ENCODE data around the gene DNAH12.
"Not testable (repeated sequence)": the region's sequence is repeated elsewhere in the genome, so short reads cannot be mapped to it uniquely, and the experiment has no call there.

Gene DNAH12

DNA sequence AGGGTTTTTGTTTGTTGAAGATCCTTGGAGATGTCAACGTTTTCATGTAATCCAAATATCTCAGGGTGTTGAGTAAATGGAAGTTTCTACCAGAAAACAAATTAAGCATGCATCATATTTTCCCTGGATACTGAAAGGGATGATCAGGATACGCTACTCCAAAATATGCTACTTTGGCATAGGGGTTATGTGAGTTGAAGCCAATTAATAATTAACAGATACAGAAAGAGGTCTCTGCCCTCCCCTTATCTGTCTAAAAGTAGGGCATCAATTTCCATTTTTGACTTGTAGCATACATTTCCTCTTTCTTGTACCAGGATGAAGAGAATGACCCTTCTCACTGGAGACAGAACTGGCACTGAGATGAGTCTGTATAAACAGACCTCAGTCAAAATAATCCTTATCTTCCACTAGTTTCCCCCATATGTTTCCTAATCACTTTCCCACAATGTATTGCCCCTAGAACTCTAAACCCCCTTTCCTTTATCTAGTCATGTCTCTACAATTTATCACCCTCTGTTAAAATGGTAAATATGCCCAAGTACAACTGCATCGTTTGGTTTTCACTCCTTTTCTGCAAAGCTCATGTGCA, 234.3 kb downstream of the DNAH12 start:
- no peak for DNase-seq

DNA sequence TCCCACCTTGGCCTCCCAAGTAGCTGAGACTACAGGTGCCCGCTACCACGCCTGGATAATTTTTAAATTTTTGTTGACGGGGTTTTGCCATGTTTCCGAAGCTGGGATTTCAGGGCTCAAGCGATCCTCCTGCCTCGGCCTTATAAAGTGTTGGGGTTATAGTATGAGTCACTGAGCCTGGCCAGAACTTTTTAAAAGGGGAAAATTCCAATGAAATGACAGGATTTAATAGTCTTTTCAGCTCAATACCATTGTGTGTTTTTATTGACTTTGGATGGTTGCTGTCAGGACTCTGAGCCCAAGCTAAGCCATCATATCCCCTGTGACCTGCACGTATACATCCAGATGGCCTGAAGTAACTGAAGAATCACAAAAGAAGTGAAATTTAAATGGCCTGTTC, 240.6 kb downstream of the DNAH12 start:
- DNase-seq = not testable (repeated sequence)

DNA sequence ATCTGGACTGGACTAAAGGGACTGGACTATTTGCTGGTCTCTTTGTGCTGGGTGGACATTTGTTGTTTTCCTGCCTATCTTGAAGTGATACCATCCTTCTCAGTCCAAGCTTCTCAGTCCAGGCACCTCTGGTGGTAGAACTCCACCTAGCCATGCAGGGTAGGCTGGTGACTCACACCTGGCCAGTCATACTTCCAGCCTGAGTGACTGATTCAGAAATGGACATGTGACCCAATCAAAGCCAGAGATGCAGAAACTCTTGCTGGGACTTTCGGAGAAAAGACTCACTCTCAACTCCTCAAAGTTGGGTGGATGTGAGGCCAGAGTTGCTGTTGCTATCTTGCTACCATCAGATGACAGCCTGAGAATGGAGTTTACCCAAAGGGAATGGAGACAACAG, 246.1 kb downstream of the DNAH12 start:
- DNase-seq = peak; percentile 14

DNA sequence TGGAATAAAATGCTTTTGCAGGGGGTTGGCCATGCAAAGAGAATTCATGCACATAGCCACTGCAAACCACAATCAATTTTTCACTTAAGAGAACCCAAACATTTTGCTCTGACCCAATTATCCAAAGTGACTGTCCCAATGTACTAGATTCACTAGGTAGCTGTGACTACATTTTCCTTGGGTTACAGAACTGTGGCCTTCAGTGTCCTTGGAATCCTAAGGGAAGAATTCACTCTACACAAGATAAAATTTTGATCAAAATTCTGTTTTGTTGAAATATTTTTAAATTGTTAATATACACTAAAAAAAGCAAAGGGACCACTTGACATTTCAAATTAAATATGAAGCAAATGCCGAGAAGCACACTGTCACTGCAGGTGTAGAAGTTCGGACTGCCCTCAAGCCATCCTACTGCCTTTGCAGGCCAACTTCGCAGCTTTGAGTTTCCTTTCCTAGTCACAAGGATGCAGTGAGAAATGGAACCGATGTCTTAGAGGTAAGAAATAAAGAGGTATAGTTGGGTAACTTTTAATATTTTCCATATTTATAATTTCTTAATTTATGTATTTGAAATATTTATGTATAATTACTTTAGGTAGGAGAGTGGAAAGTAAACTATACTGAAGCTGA, 251.1 kb downstream of the DNAH12 start:
- DNase-seq = no peak

DNA sequence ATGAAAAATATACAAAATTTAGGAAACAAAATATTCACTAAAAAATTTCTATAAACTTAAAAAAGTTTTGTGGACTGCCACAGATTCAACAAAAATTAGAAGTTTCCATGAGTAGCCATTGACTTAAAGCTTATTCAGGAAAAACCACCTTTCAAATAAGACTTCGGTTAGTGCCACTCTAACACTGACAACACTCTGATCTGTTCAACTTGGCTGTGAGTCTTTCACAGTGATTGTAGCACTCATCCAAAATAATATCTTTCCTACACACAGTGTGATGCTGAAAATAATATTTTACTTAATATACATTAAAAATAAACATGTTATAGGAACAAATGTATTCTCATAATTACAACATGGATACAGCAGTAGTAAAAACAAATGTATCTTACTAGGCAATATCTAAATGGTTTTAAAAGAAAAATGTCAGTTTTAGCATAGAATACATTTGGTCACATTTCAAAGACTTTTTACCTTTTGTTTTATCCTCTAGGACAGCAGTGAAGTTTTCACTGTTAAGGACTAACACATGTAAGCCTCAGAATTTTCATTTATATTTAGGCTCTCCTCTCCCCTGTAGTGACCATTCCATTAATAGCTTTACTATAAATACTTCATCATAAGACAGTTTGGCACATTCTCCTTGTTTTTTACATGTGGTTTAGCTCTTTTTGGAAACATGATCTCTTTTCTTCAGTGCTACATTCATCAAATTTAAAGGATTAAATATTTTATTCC, 251.8 kb downstream of the DNAH12 start, which contains the start of gene ASB14:
Gene ASB14, minus strand, starts transcription at position 527 of the 738 bp plus-strand sequence. CDS start 652 bp downstream, outside the sequence.
- DNase-seq = no peak

DNA sequence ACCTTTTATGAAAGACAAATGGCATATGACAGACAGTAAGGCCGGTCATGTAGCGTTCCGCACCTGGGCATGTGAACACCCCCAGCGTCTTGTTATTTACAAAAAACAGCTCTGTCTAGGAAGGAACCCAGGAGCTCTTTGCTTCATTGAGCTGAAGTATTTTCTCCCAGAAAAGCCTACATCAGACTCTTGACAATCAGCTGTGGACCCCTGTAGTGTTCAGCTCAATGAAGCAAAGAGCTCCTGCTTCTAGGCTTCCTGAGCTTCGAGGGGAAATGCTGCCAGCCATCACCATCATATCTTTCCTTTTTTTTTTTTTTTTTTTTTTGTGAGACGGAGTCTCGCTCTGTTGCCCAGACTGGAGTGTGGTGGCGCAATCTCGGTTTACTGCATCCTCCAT, 255.7 kb downstream of the DNAH12 start:
- no peak for DNase-seq

DNA sequence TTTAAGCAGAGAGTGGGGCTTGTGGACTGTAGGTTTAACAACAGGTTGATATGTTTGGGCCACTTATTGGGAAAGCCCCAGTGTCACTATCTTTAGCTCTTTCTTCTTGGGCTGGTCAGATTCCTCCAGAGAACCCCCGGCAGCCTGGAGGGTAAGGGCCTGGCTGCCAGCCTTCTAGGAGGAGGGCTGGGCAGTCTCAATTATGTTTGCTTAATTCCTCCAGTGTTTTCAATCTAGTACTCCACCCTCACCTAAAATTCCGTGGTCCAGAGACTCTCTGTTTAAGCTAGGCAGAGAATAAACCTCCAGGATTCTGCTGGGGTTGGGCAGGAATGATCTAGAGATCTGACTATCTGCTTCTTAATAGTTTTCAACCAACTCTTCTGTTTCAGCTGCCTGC, 256.9 kb downstream of the DNAH12 start:
- DNase-seq = no peak

DNA sequence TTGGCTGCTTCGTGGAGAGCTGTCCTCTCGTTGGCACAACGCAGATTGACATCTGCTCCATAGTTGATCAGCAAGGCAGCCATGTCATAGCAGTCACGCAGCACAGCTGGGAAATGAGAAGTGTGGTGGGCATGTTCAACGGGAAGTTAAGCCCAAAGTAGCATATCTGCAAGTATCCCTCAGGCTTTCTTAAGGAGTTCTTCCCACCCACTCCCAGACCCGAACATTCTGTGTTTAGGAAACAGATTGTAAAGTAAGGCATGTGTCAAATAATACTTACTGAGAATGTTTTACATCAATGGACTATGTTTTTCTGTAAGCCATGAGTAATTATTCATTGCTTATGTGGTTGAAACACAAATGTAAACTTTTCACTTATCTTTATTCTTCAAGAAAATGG, 260.8 kb downstream of the DNAH12 start:
- no peak for DNase-seq

DNA sequence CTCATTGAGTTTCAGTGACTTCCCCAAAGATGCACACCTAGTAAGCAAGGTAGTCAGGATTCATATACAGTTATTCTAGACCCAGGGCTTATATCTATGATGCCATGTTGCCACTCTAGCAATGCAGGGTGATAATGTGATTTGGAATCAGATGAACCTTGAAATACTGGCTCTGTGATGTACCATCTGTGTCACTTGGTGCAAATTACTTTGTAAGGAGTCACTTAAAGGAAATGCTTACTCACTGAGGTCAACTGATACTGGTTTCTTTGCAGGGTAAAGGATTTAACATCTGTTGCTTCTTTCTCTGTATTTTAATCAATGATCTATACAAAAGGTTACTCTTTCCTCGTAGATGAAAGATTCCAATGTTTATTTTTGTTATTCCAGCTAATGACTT, 262.4 kb downstream of the DNAH12 start:
- DNase-seq = peak; percentile 27

DNA sequence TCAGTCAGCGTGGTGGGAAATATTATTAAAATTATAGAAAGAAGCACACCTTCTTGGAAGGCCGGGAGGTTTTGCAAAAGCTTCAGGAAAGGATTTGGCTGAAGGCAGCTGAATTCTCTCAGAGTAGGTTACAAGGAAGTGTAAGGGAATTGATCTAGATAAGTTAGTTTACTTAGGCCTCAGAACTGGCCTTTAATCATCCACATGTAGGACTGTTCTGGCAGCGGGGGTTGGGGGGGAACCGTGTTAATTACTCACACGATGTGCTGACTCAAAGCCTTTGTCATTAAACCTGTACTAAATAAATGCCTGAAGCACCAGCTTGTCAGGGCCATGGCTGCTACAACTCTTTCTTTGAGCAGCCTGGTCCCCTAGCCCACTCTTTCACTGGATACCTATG, 264.5 kb downstream of the DNAH12 start:
- DNase-seq = no peak

DNA sequence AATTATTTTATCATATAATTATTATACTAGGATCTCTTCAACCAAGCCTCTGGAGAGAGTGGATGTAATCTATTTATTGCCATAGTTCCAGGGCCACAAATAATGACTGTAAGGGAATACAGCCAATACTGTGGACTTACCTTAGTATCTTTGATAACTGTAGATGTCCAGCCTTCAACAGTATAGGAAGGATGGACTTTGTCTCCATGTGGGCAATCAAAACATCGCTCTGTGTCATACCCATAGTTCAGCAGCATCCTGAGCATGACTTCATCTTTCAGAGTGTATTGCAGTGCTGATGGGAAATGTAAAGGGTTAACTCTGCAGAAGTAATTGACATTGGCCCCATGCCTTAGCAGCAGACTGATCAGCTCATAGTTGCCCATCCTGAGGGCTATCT, 265.9 kb downstream of the DNAH12 start:
- DNase-seq = no peak

DNA sequence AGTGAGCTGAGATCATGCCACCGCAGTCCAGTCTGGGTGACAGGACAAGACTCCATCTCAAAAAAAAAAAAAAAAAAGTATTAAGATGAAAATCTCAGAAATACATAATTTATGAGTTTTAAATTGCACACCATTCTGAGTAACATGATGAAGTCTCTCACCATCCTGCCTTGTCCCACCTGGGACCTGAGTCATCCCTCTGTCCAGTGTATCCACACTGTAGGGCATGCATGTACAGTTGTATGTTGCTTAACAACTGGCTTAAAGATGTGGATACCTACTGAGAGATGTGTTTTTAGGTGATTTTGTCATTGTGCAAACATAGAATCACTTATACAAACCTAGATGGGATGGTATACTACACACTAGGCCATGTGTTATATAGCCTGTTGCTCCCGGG, 268.8 kb downstream of the DNAH12 start:
- no peak for DNase-seq

DNA sequence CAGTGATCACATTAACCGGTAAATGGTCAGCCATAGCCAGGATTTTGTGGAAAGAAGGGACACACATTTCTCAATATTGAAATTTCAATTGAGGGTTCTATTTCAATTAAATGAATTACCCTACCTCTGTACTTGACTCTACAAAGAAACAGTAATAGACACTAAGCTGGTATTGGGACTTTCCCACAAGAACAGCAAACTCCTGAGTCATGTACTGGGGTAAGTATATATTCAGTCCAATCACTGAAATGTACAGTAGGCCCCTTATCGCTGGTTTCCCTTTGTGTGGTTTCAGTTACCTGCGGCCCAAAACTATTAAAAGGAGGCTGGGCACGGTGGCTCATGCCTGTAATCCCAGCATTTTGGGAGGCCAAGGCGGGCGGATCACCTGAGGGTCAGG, 269.3 kb downstream of the DNAH12 start:
- DNase-seq = no peak

DNA sequence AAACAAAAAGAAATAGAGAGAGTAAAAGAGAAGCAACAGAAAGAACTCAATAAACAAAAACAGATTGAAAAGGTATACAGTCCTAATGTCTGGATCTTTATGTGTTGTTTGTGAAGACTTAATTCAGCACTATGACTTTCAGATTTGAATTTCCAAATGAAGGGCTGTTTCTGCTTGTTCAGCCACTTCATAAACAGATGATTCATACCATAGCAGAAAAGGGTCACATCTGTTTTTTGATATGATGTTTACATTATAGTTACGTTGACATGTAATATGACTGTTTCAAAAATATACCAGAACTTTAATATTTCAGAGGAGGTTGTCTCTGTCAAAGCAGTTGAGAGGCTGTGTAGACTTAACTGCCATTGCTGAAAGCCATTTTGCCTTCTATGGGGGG, 275.7 kb downstream of the DNAH12 start:
- DNase-seq = no peak

DNA sequence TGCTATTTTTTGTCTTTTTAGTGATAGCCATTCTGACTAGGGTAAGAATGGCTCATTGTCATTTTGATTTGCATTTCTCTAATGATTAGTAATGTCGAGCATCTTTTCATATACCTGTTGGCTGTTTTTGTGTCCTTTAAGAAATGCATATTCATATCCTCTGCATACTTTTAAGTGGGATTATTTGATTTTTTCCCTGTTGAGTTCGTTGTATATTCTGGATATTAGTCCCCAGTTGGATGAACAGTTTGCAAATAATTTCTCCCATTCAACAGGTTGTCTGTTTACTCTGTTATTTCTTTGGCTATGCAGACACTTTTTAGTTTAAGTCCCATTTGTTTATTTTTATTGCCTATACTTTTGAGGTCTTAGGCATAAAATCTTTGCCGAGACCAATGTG, 282.2 kb downstream of the DNAH12 start:
- DNase-seq = no peak

DNA sequence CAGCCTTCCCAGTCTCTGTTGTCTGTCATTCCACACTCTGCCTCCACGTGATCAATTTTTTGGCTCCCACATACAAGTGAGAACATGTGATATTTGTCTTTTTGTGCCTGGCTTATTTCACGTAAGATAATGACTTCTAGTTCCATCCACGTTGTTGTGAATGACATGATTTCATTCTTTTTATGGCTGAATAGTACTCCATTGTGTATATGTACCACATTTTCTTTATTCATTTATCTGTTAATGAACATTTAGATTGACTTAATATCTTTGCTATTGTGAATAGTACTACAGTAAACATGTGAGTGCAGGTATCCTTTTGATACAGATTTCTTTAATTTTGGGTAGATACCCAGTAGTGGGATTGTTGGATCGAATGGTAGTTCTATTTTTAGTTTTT, 283.0 kb downstream of the DNAH12 start:
- DNase-seq = no peak

DNA sequence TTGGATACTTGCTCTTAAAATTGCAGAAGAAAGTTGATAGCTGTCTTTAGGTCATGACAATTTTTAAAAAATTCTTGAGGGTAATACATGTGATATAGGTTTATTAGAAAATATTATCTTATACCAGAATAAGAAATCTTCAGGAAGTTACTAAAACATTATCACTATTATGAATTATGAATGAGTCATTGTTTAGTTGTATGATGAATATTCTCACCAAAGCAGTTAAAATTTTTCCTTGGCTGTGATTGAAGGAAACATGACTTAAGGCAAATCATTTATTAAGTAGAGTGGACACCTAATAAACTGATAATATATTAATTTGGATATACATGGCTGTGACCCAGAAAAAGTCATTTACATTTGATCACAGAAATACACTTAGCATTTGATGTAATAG, 286.5 kb downstream of the DNAH12 start:
- DNase-seq = no peak

DNA sequence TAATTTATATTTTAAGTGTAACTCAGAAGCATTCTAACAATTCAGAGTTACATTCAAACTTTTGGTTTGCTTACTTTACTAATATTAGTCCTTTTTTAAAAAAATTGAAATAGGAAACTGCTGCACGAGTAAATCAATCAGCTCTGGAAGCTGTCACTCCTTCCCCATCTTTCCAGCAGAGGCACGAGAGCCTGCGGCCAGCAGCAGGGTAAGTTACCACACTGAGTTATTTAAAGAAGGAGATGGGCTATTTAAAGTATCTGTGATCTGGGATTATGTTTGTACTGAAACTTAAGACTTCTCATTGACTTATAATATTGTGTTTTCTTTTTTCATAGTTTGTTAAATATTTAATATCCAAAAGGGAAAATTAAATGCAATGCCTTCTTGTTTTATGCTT, 287.3 kb downstream of the DNAH12 start:
- no peak for DNase-seq

DNA sequence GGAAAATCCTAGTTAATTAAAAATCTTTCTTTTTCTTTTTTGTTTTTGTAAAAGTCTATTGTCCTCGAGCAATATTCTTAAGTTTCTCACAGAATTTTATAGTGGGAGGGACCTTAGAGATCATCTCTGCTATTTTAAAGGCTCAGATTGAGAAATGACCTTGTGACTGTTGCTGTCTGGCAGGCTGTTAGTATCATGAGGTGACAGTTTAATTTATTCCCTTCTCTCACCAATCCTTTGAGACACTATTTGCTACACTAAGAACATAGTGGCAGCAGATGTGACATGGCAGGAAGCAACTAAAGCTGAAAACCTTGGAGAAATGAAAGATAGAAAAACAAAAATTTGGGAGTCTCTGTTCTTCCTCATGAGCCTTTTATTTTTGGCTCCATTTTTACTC, 291.7 kb downstream of the DNAH12 start:
- no peak for DNase-seq

DNA sequence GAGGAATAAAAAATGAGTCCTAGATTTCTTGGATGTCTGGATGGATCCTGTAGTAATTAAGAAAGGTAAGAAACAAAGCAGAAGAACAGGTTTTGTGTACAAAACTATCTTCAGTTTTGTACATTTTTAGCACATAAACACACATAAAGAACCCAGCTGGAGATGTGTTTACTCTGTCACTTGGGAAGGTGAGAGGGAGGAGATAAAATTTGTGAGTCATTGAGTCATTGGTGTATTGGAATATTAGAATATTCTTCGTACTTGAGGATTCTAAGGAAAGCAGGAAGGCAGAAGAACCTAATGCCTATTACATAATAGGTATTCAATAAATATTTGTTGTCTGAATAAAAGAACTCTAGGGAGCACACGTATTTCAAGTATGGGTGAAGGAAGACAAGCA, 299.2 kb downstream of the DNAH12 start:
- DNase-seq = no peak
